Loucy (cell line): ENCODE measurements around the gene ROR1.

Source experiments
- H2AFZ ChIP-seq: fragments of 200-600 bp; sonication (generic); 2 replicates; pipeline ENCODE4 v1.6.0; 2016; ENCODE audit warnings: antibody characterized with exemption, mild to moderate bottlenecking, low read length, moderate library complexity
- H3F3A ChIP-seq: fragments of 200-600 bp; 2 replicates; pipeline ENCODE4 v1.6.0; 2016; ENCODE audit warnings: antibody characterized with exemption, low read depth, mild to moderate bottlenecking
- H3K27me3 ChIP-seq: fragments of 200-600 bp; sonication (generic); 2 replicates; pipeline ENCODE4 v1.6.1; 2014; ENCODE audit warnings: low read length, mild to moderate bottlenecking; ENCODE audit not compliant: insufficient read depth, poor library complexity, severe bottlenecking
- H3K36me3 ChIP-seq: fragments of 200-600 bp; sonication (generic); 2 replicates; pipeline ENCODE4 v1.6.1; 2016; ENCODE audit warnings: low read length; ENCODE audit not compliant: insufficient read depth
- H3K4me1 ChIP-seq: fragments of 200-600 bp; sonication (generic); 2 replicates; pipeline ENCODE4 v1.5.1; 2014; ENCODE audit warnings: low read length, mild to moderate bottlenecking; ENCODE audit not compliant: insufficient read depth, poor library complexity, severe bottlenecking
- H3K4me2 ChIP-seq: fragments of 200-600 bp; sonication (generic); 2 replicates; pipeline ENCODE4 v1.6.0; 2014; ENCODE audit warnings: antibody characterized with exemption, low read length, low read depth, mild to moderate bottlenecking; ENCODE audit not compliant: poor library complexity, severe bottlenecking
- H3K4me3 ChIP-seq: fragments of 200-600 bp; sonication (generic); 2 replicates; pipeline ENCODE4 v1.5.1; 2014; ENCODE audit warnings: low read length, mild to moderate bottlenecking, mixed read lengths; ENCODE audit not compliant: poor library complexity, severe bottlenecking
- H3K79me2 ChIP-seq: fragments of 200-600 bp; sonication (generic); 2 replicates; pipeline ENCODE4 v1.6.1; 2014; ENCODE audit warnings: low read length; ENCODE audit not compliant: insufficient read depth
- H3K9ac ChIP-seq: fragments of 200-600 bp; sonication (generic); 2 replicates; pipeline ENCODE4 v1.6.0; 2014; ENCODE audit warnings: mild to moderate bottlenecking, low read depth, low read length, moderate library complexity; ENCODE audit not compliant: poor library complexity, severe bottlenecking
- H3K9me2 ChIP-seq: fragments of 200-600 bp; sonication (generic); replicated peaks from 2 replicates; pipeline ENCODE4 v1.6.1; 2016; ENCODE audit warnings: low read depth, low read length, mixed read lengths
- H3K9me3 ChIP-seq: fragments of 200-600 bp; sonication (generic); 2 replicates; pipeline ENCODE4 v1.6.1; 2014; ENCODE audit warnings: mild to moderate bottlenecking, antibody characterized with exemption, low read length, low read depth; ENCODE audit not compliant: insufficient read depth
- H4K20me1 ChIP-seq: fragments of 200-600 bp; sonication (generic); 2 replicates; pipeline ENCODE4 v1.6.0; 2014; ENCODE audit warnings: antibody characterized with exemption, low read length, mild to moderate bottlenecking; ENCODE audit not compliant: insufficient read depth, poor library complexity, severe bottlenecking
- CTCF ChIP-seq: fragments of 200-600 bp; sonication (generic); conservative IDR thresholded peaks from 2 replicates; pipeline ENCODE4 v1.5.1; 2014; ENCODE audit warnings: mild to moderate bottlenecking, antibody characterized with exemption, low read length
- EZH2phosphoT487 ChIP-seq: fragments of 200-600 bp; IDR thresholded peaks from 2 replicates; pipeline ENCODE4 v1.6.1; 2018; ENCODE audit warnings: antibody characterized with exemption, mild to moderate bottlenecking, moderate library complexity, borderline replicate concordance

ROR1 gene

GRCh38 chr1:64121766-64122385 is 348.1 kb downstream of the ROR1 start:
- no peak for TF ChIP-seq EZH2phosphoT487
- TF ChIP-seq CTCF = no peak

GRCh38 chr1:64122588-64122987 is 348.8 kb downstream of the ROR1 start:
- H3K36me3 ChIP-seq = no peaks in the 10 kb centered on the region
- no peaks in the 10 kb centered on the region for H3K79me2 ChIP-seq
- H4K20me1 ChIP-seq = no peaks in the 10 kb centered on the region
- no peaks in the 10 kb centered on the region for H3K27me3 ChIP-seq
- H3K9me3 ChIP-seq = no peaks in the 10 kb centered on the region
- no peak overlapping the region for H3K4me2 ChIP-seq
- TF ChIP-seq EZH2phosphoT487 = no peak
- no peak for TF ChIP-seq CTCF
- no peaks in the 10 kb centered on the region for H3F3A ChIP-seq
- no peaks in the 10 kb centered on the region for H3K9me2 ChIP-seq
- no peak overlapping the region for H3K4me3 ChIP-seq
- H3K4me1 ChIP-seq = no peaks in the 10 kb centered on the region
- no peak overlapping the region for H2AFZ ChIP-seq
- no peak overlapping the region for H3K9ac ChIP-seq

More at GRCh38 chr1:64121766-64122385, 348.1 kb downstream of the ROR1 start:
- H3K9ac ChIP-seq = no peak overlapping the region
- H3K9me2 ChIP-seq = no peaks in the 10 kb centered on the region
- no peaks in the 10 kb centered on the region for H3K36me3 ChIP-seq
- H4K20me1 ChIP-seq = no peaks in the 10 kb centered on the region
- H3K9me3 ChIP-seq = no peaks in the 10 kb centered on the region
- H3K4me3 ChIP-seq = no peak overlapping the region
- no peaks in the 10 kb centered on the region for H3K27me3 ChIP-seq
- H3K4me1 ChIP-seq = no peaks in the 10 kb centered on the region
- no peak overlapping the region for H3K4me2 ChIP-seq
- no peak overlapping the region for H2AFZ ChIP-seq
- H3F3A ChIP-seq = no peaks in the 10 kb centered on the region
- H3K79me2 ChIP-seq = no peaks in the 10 kb centered on the region

- no peaks in the 10 kb centered on the region for H3K36me3 ChIP-seq
- TF ChIP-seq EZH2phosphoT487 = no peak
- no peak for TF ChIP-seq CTCF
- H4K20me1 ChIP-seq = no peaks in the 10 kb centered on the region
- no peaks in the 10 kb centered on the region for H3F3A ChIP-seq
- H3K4me2 ChIP-seq = no peak overlapping the region
- H2AFZ ChIP-seq = no peak overlapping the region
- H3K9me2 ChIP-seq = no peaks in the 10 kb centered on the region
- H3K4me1 ChIP-seq = no peaks in the 10 kb centered on the region
- no peaks in the 10 kb centered on the region for H3K27me3 ChIP-seq
- H3K9ac ChIP-seq = no peak overlapping the region
- H3K79me2 ChIP-seq = no peaks in the 10 kb centered on the region
- H3K4me3 ChIP-seq = no peak overlapping the region
- H3K9me3 ChIP-seq = no peaks in the 10 kb centered on the region
Measured at GRCh38 chr1:64124704-64125440, 351.1 kb downstream of the ROR1 start.
